ENCODE results near the gene CP. TPM values are rescaled to one million over a fixed set of nuclear protein-coding genes. Genes with fewer than 3 reads are reported as not detected.

CP gene
- total RNA-seq, 4 donors from 2014 or later = 0.97 to 17.9 (median 15.8) TPM; not detected in 1

DNA sequence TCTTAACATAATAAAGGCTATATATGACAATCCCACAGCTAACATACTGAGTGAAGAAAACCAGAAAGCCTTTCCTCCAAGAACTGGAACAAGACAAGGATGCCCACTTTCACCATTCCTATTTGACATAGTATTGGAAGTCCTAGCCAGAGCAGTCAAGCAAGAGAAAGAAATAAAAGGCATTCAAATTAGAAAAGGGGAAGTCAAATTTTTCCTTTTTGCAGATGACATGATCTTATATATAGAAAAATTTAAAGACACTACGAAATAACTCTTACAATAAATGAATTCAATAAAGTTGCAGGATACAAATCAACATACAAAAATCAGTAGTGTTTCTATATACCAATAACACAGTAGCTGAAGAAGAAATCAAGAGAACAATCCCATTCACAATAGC, 42.2 kb upstream of the CP start:
- intact Hi-C loops (cut with DNase I) = no loop called here
- DNase-seq = no peak
- no peak overlapping the region for H3K27ac ChIP-seq
- H3K9me3 ChIP-seq = no peaks in the 10 kb centered on the region
- TF ChIP-seq, protein P1, sequence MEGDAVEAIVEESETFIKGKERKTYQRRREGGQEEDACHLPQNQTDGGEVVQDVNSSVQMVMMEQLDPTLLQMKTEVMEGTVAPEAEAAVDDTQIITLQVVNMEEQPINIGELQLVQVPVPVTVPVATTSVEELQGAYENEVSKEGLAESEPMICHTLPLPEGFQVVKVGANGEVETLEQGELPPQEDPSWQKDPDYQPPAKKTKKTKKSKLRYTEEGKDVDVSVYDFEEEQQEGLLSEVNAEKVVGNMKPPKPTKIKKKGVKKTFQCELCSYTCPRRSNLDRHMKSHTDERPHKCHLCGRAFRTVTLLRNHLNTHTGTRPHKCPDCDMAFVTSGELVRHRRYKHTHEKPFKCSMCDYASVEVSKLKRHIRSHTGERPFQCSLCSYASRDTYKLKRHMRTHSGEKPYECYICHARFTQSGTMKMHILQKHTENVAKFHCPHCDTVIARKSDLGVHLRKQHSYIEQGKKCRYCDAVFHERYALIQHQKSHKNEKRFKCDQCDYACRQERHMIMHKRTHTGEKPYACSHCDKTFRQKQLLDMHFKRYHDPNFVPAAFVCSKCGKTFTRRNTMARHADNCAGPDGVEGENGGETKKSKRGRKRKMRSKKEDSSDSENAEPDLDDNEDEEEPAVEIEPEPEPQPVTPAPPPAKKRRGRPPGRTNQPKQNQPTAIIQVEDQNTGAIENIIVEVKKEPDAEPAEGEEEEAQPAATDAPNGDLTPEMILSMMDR (IDR thresholded peaks at IDR 0.05) = no peak
- no peak for TF ChIP-seq POLR2A (IDR thresholded peaks at IDR 0.05)
- no peaks in the 10 kb centered on the region for H3K27me3 ChIP-seq
- 86 to 91% methylated on average over 1 of the region's 1 CpG for WGBS, 2 donors
- H3K4me1 ChIP-seq = no peaks in the 10 kb centered on the region
- no peaks in the 10 kb centered on the region for H3K36me3 ChIP-seq
- H3K4me3 ChIP-seq = no peak overlapping the region

DNA sequence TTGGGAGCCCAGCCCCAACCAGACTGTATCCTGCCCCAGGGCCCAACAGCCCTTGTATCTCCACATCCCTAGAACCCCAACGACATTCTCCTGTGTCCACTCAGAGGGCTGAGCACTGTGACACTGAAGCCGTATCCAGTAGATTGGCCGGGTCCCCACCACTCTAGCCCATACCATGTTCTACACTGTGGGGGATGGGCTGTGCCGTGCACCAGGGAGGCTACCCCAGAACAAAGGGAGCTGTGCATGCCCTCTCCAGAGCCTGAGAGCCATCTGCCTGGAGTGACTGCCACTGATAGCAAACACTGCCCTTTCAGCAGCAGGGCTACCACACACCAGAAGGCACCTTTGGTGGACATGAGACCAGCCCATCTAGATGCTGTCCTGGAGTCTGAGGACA, 37.1 kb upstream of the CP start:
- intact Hi-C loops (cut with DNase I) = no loop called here
- DNase-seq = no peak

DNA sequence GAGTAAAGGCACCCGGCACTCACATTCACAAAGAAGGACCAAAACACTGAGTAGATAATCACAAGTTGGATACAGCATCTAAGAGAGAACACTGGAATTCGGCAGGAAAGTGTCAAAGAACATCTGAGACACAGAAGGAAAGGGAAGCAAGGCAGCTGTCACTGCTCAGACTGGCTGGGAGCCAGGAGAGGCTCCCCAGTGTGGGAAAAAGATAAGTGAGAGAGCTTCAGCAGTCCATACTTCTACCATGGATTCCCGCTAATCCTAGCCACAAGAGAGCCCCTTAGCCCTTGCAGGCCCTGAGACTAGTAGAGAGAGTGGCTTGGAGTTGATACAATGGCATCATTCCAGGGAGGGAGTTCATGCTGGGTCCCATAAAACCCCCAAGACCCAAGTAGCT, 36.7 kb upstream of the CP start:
- 67 to 70% methylated on average over 3 of the region's 3 CpGs for WGBS, 2 donors
- no peaks in the 10 kb centered on the region for H3K36me3 ChIP-seq
- DNase-seq = no peak
- no peaks in the 10 kb centered on the region for H3K27me3 ChIP-seq
- no peak overlapping the region for H3K4me3 ChIP-seq
- TF ChIP-seq, protein P1 (IDR thresholded peaks at IDR 0.05) = no peak
- TF ChIP-seq POLR2A (IDR thresholded peaks at IDR 0.05) = no peak
- no peaks in the 10 kb centered on the region for H3K9me3 ChIP-seq
- intact Hi-C loops (cut with DNase I) = no loop called here
- no peaks in the 10 kb centered on the region for H3K4me1 ChIP-seq
- no peak overlapping the region for H3K27ac ChIP-seq

More for the DNA sequence above, 37.1 kb upstream of the CP start:
- no peaks in the 10 kb centered on the region for H3K36me3 ChIP-seq
- 71% methylated on average over 1 of the region's 4 CpGs; no CpG with 5 or more reads in 1 of the 2 donors for WGBS, 2 donors
- H3K9me3 ChIP-seq = no peaks in the 10 kb centered on the region
- TF ChIP-seq, protein P1 (IDR thresholded peaks at IDR 0.05) = no peak
- TF ChIP-seq POLR2A (IDR thresholded peaks at IDR 0.05) = no peak
- H3K4me3 ChIP-seq = no peak overlapping the region
- H3K27ac ChIP-seq = no peak overlapping the region
- H3K4me1 ChIP-seq = no peaks in the 10 kb centered on the region
- H3K27me3 ChIP-seq = no peaks in the 10 kb centered on the region

DNA sequence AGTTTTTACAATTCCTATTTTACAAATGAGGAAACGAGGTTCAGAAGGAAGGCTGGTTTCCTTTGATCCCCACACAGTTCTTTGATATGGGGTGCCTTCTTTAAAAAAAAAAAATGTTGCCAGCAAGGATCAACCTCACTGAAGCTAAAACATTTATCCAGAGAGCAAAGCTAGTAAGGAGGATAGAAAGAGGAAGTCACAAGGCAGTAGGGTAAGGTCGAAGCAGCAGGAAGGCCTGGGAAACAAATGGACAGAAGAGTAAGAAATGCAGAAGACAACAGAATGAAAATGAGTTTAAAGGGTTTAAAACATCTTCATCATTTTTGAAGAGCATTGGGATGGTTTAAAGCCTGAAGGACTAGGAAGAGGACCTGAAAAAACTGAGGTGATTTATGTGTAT, 30.6 kb upstream of the CP start:
- Histone ChIP-seq H3K4me1 (peaks cover 0 to 32% (median 8%) of the 10 kb centered on the region in 3 donors), H3K4me3 (no peak overlapping the region), H3K27ac (no peak overlapping the region), H3K9me3 (no peaks in the 10 kb centered on the region), H3K27me3 (no peaks in the 10 kb centered on the region), H3K36me3 (no peaks in the 10 kb centered on the region)
- intact Hi-C loops (cut with DNase I) = no loop called here
- DNase-seq = no peak
- WGBS, 2 donors = 68 to 79% methylated on average over 2 of the region's 2 CpGs
- TF ChIP-seq POLR2A (IDR thresholded peaks at IDR 0.05) = no peak
- TF ChIP-seq, protein P1 (IDR thresholded peaks at IDR 0.05) = no peak

DNA sequence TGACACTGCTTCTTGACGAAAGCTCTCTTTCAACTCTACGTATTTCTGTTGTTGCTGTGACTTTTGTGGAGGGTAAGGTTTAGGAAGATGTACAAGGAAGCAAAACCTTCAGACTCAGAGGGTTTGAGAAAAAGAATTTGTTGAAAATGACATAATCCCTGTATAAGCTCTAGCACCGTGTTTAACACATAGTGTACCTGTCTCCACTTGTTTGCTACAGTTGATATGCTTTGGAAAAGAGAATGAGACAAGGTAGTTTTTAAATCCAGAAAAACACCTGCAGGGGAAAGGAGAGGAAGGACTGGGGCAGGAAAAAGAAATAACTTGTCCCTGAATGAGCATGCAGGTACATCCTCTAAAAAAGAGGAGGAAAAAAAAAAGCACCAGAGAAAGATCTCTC, 29.6 kb upstream of the CP start:
- DNase-seq = no peak
- no peak overlapping the region for H3K27ac ChIP-seq
- 31 to 62% methylated on average over 3 of the region's 3 CpGs for WGBS, 2 donors
- no peaks in the 10 kb centered on the region for H3K36me3 ChIP-seq
- no peak for TF ChIP-seq POLR2A (IDR thresholded peaks at IDR 0.05)
- TF ChIP-seq, protein P1 (IDR thresholded peaks at IDR 0.05) = no peak
- no peak overlapping the region for H3K4me3 ChIP-seq
- H3K27me3 ChIP-seq = no peaks in the 10 kb centered on the region
- peaks cover 8 to 43% (median 19%) of the 10 kb centered on the region in 3 donors for H3K4me1 ChIP-seq
- intact Hi-C loops (cut with DNase I) = no loop called here
- H3K9me3 ChIP-seq = no peaks in the 10 kb centered on the region
